Mucosa of descending colon (tissue), 3 donors: ENCODE data around the gene SLC7A6. TPM values are rescaled to one million over a fixed set of nuclear protein-coding genes. Genes with fewer than 3 reads are reported as not detected.

ENCODE experiments used
- ATAC-seq: fragments of 200-7000 bp; cut with Tn5 transposase; one replicate; pipeline ENCODE4 v1.9.1; 2020; ENCODE audit warnings: mild to moderate bottlenecking, moderate library complexity
- DNase-seq, 3 donors: peaks; one replicate each; pipeline ENCODE4 v3.0.0-alpha.2; 2020
- H3K36me3 ChIP-seq: fragments of 200-600 bp; one replicate; pipeline ENCODE4 v1.8.0; 2021; ENCODE audit warnings: low read depth, mild to moderate bottlenecking
- H3K4me1 ChIP-seq: fragments of 200-600 bp; one replicate; pipeline ENCODE4 v1.8.0; 2021; ENCODE audit warnings: low read depth, mild to moderate bottlenecking
- H3K4me3 ChIP-seq: fragments of 200-600 bp; one replicate; pipeline ENCODE4 v1.8.0; 2021; ENCODE audit warnings: mild to moderate bottlenecking
- H3K9me3 ChIP-seq: fragments of 200-600 bp; one replicate; pipeline ENCODE4 v1.8.0; 2021; ENCODE audit warnings: mild to moderate bottlenecking
- intact Hi-C, 2 donors: fragments of 100-400 bp; cut with DNase I in 1 of 2; cut with micrococcal nuclease in 1 of 2; formaldehyde crosslinking; loops; one replicate each; pipeline versions ENCODE4 v1.11.0 to v1.11.1; 2022; cut with DNase I, micrococcal nuclease
- total RNA-seq, 3 donors: library from RNA; stranded (reverse); fragmentation: NEBNext Ultra II Directional in 2 of 3; extraction: Animal tissue kit (Norgen Biotek cat#: 25700) in 2 of 3; gene quantifications; one replicate each; pipeline versions ENCODE4 v1.2.1 to v1.2.4, GENCODE V29; 2021 to 2023
- TF ChIP-seq, protein P1 (sequence below): fragments of 200-600 bp; IDR thresholded peaks from one replicate; pipeline ENCODE4 v1.8.0; 2022; ENCODE audit warnings: antibody characterized with exemption, mild to moderate bottlenecking
- donor health status: DM: no; HTN: no; CAD: no; lungs with moderate emphysema.
- donor health status: DM: no; HTN: no; CAD: no.
- donor health status: DM: no; HTN: yes; CAD: no.

Gene SLC7A6
- total RNA-seq, 3 donors from 2014 or later, result 35.0 to 41.4 (median 37.2) TPM

DNA sequence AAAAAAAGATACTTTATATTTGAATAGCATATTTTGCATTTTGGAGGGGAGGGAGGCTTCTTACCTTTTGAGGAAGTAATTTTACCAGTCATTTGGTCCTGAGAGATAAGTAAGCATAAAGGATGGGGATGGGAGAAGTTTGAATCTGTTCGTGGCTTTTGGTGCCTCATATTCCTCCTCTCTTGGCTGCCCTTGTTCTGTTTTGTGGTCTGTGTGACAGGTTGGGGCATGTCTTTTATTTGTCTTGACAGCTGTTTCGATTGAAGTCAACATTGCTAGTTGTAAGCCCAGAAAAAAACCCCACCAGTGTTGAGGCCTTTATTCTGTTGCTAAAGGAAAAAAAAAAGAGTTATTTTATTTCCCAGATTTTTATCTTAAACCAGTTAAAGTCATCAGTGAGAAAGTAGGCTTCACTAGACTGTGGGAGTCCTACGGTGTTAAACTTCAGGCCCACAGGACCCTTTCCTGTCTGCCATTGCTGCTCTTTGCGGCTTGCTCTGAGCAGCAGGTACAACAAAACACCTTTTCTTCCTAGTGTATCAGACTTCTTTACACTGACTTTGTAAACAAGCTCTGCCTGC is 11.4 kb downstream of the SLC7A6 start:
- no peaks in the 10 kb centered on the region for H3K36me3 ChIP-seq
- TF ChIP-seq, protein P1, sequence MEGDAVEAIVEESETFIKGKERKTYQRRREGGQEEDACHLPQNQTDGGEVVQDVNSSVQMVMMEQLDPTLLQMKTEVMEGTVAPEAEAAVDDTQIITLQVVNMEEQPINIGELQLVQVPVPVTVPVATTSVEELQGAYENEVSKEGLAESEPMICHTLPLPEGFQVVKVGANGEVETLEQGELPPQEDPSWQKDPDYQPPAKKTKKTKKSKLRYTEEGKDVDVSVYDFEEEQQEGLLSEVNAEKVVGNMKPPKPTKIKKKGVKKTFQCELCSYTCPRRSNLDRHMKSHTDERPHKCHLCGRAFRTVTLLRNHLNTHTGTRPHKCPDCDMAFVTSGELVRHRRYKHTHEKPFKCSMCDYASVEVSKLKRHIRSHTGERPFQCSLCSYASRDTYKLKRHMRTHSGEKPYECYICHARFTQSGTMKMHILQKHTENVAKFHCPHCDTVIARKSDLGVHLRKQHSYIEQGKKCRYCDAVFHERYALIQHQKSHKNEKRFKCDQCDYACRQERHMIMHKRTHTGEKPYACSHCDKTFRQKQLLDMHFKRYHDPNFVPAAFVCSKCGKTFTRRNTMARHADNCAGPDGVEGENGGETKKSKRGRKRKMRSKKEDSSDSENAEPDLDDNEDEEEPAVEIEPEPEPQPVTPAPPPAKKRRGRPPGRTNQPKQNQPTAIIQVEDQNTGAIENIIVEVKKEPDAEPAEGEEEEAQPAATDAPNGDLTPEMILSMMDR, result no peak
- no peak overlapping the region for H3K4me3 ChIP-seq
- DNase-seq (no peak), ATAC-seq (peak; percentile 53)
- H3K4me1 ChIP-seq, result peaks cover 17% of the 10 kb centered on the region
- no peaks in the 10 kb centered on the region for H3K9me3 ChIP-seq
- intact Hi-C loops, result no loop called here

DNA sequence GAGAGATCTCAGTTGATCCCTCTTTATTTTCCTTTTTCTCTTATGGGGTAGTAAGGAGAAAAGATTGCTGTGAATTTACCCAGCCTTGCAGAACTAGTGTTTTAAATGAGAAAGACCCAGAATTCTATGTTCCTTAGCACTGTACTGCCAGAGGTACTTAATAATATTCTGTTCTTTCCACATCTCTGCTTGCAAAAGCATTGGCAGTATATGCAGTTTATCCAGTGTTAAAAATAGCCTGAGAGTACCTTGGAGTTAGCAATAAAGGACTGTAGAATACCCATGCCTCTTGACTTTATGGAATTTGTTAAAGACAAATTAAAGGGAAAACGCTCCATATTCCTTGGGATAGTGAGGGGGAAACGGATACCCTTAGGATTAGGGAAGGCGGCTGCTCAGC is 11.9 kb downstream of the SLC7A6 start:
- ATAC-seq, result no peak
- H3K36me3 ChIP-seq, result no peaks in the 10 kb centered on the region

DNA sequence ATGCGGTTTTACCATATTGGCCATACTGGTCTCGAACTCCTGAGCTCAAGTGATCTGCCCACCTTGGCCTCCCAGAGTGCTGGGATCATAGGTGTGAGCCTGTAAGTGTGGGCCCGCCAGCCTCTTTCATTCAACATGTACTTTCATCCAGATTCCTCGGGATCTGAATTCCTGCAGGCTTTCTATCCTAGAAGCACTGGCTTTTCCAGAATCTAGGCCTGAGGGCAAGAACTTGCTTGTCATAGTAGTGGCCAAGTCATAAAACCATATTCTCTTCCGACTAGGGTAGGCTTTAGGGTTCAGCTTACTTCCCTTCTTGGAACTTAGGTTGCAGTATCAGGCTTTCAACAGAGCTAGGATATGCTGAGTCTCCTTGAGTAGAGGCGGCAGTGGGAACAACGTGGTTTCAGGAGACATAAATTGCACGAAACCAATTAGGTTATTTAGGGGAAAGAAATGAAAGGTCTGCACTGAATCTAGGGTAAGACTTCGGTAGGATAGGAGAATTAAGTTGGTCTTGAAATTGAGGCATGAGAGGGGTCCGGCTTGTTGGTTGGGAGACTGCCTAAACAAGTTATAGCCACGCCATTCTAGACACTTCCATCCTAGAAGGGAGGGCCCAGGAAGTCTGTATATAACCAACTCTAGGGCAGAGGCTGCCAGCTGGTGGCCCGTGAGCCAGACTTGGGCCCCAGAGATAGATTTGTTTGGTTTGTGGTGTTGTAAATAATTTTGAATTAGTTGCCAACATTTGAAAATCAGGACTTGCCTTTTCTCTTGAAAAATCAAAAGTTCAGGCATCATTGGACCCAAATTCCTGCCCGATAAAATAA is 15.6 kb downstream of the SLC7A6 start:
- peak in 1 of 3 donors; percentile 50 for DNase-seq
- peaks cover 8% of the 10 kb centered on the region for H3K4me1 ChIP-seq
- TF ChIP-seq, protein P1, result no peak
- no peaks in the 10 kb centered on the region for H3K9me3 ChIP-seq
- intact Hi-C loops, result no loop called here
- no peaks in the 10 kb centered on the region for H3K36me3 ChIP-seq
- no peak overlapping the region for H3K4me3 ChIP-seq
- peak; percentile 44 for ATAC-seq

More for the DNA sequence above, 11.9 kb downstream of the SLC7A6 start:
- no peak overlapping the region for H3K4me3 ChIP-seq
- no peak for DNase-seq
- peaks cover 21% of the 10 kb centered on the region for H3K4me1 ChIP-seq
- TF ChIP-seq, protein P1, result no peak
- intact Hi-C loops, result no loop called here
- H3K9me3 ChIP-seq, result no peaks in the 10 kb centered on the region

DNA sequence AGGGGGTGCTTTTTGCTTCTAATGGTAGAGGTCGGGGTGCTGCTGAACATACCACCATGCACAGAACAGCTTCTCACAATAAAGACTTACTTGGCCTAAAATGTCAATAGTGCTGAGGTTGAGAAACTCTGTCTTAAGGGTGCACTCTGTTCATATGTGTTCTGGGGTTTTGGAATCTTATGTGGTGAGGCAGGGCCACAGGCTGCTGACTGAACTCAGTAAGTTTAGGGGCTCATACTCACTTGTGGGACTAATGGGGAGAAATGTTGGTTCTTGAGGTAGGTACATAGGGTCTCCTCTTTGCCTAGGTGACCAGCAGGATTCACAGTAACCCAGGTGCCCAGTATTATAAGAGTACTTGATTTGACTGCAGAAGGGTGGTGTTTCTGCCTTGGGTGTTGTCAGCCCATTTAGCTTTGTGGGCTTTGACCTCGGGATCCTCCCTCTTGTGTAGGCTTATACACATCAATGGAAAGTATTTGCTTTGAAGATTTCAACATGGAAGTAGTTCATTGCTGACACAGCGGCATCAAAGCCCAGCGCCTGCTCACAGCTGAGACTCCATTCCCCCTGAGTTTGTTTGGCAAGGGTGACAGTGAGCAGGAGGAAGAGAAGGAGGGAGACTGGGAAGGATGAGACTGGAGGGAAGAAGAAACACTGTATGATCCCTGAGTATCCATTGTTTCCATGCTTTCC is 17.2 kb downstream of the SLC7A6 start:
- no peaks in the 10 kb centered on the region for H3K36me3 ChIP-seq
- TF ChIP-seq, protein P1, result no peak
- H3K4me1 ChIP-seq, result peaks cover 8% of the 10 kb centered on the region
- no peak for ATAC-seq
- no peak overlapping the region for H3K4me3 ChIP-seq
- no peaks in the 10 kb centered on the region for H3K9me3 ChIP-seq
- intact Hi-C loops, result no loop called here
- DNase-seq, result no peak

DNA sequence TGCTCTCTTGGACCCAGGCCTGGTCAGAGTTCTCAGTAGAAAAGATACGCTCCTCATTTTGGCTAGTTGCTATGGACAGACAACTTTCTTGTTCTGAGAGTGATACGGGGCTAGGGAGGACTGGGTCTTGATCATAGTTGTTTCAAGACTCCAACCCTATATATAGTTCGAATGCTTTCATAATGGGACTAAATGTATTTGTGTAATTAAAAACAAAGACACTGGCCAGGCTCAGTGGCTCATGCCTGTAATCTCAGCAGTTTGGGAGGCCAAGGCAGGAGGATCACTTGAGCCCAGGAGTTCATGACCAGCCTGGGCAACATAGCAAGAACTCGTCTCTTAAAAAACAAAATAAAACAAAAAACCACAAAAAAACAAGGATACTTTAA is 17.7 kb downstream of the SLC7A6 start:
- Histone ChIP-seq H3K4me1 (peaks cover 10% of the 10 kb centered on the region), H3K9me3 (no peaks in the 10 kb centered on the region), H3K4me3 (no peak overlapping the region), H3K36me3 (no peaks in the 10 kb centered on the region)
- intact Hi-C loops, result no loop called here
- ATAC-seq, result no peak
- no peak for DNase-seq
- TF ChIP-seq, protein P1, result no peak
